ENCODE data around the gene APEX2.

APEX2 gene

GRCh38 chrX:54950730-54951375 lies 49.3 kb upstream of the APEX2 start:
- no peak for TF ChIP-seq CSDC2 (CRISPR knock-in tag; IDR thresholded peaks at IDR 0.05)
- no peak for TF ChIP-seq CSRNP3 (CRISPR knock-in tag; IDR thresholded peaks at IDR 0.05)
- no peak for TF ChIP-seq TOX (CRISPR knock-in tag; IDR thresholded peaks at IDR 0.05; ENCODE audit: borderline replicate concordance)
- TF ChIP-seq ZFP30 (CRISPR knock-in tag; IDR thresholded peaks at IDR 0.05): no peak
- no peak for TF ChIP-seq TSHZ2 (CRISPR knock-in tag; IDR thresholded peaks at IDR 0.05)
- no peak for TF ChIP-seq ZNF565 (CRISPR knock-in tag; conservative IDR thresholded peaks at IDR 0.05; ENCODE audit: low read depth)
- TF ChIP-seq RARB (CRISPR knock-in tag; IDR thresholded peaks at IDR 0.05): no peak
- no peak for TF ChIP-seq BACH2 (CRISPR knock-in tag; IDR thresholded peaks at IDR 0.05; ENCODE audit: borderline replicate concordance)
- no peak for TF ChIP-seq ISL1 (CRISPR knock-in tag; IDR thresholded peaks at IDR 0.05)
- no peak for TF ChIP-seq GLIS3 (CRISPR knock-in tag; IDR thresholded peaks at IDR 0.05)
- no peak for TF ChIP-seq POU6F1 (CRISPR knock-in tag; IDR thresholded peaks at IDR 0.05; ENCODE audit: borderline replicate concordance, low read depth)
- no peak for TF ChIP-seq PATZ1 (CRISPR knock-in tag; IDR thresholded peaks at IDR 0.05; ENCODE audit: borderline replicate concordance)
- TF ChIP-seq SNAI2 (CRISPR knock-in tag; IDR thresholded peaks at IDR 0.05): no peak
- TF ChIP-seq PPARA (CRISPR knock-in tag; IDR thresholded peaks at IDR 0.05; ENCODE audit: borderline replicate concordance): no peak
- TF ChIP-seq ZFP3 (CRISPR knock-in tag; IDR thresholded peaks at IDR 0.05): no peak
- no peak for ATAC-seq

- TF ChIP-seq ESRRG (CRISPR knock-in tag; IDR thresholded peaks at IDR 0.05) (no peak), SNAI2 (CRISPR knock-in tag; IDR thresholded peaks at IDR 0.05) (no peak), ARNTL (CRISPR knock-in tag; IDR thresholded peaks at IDR 0.05; ENCODE audit: borderline replicate concordance, low read depth) (no peak), TOX (CRISPR knock-in tag; IDR thresholded peaks at IDR 0.05; ENCODE audit: borderline replicate concordance) (no peak), ISL1 (CRISPR knock-in tag; IDR thresholded peaks at IDR 0.05) (no peak), OSR1 (CRISPR knock-in tag; IDR thresholded peaks at IDR 0.05) (no peak), GLIS3 (CRISPR knock-in tag; IDR thresholded peaks at IDR 0.05) (no peak), RARB (CRISPR knock-in tag; IDR thresholded peaks at IDR 0.05) (no peak), TSHZ2 (CRISPR knock-in tag; IDR thresholded peaks at IDR 0.05) (no peak), ZFP3 (CRISPR knock-in tag; IDR thresholded peaks at IDR 0.05) (no peak), TCF4 (CRISPR knock-in tag; IDR thresholded peaks at IDR 0.05; ENCODE audit: borderline replicate concordance) (no peak), ZNF70 (CRISPR knock-in tag; IDR thresholded peaks at IDR 0.05) (no peak), ZNF8 (CRISPR knock-in tag; IDR thresholded peaks at IDR 0.05) (no peak), ZNF565 (CRISPR knock-in tag; conservative IDR thresholded peaks at IDR 0.05; ENCODE audit: low read depth) (no peak), POU6F1 (CRISPR knock-in tag; IDR thresholded peaks at IDR 0.05; ENCODE audit: borderline replicate concordance, low read depth) (no peak), CSRNP3 (CRISPR knock-in tag; IDR thresholded peaks at IDR 0.05) (no peak), BACH2 (CRISPR knock-in tag; IDR thresholded peaks at IDR 0.05; ENCODE audit: borderline replicate concordance) (no peak), PATZ1 (CRISPR knock-in tag; IDR thresholded peaks at IDR 0.05; ENCODE audit: borderline replicate concordance) (no peak), PPARA (CRISPR knock-in tag; IDR thresholded peaks at IDR 0.05; ENCODE audit: borderline replicate concordance) (no peak)
- no peak for ATAC-seq
Observed at GRCh38 chrX:54961750-54962149, 38.4 kb upstream of the APEX2 start.

All from SK-N-SH treated with all-trans-retinoic acid at 6 μM for 48 hours (cell line).